GM12801 (cell line): ENCODE measurements around the gene TFAP2D.

Experiments used
- TF ChIP-seq, protein P1 (sequence below): IDR thresholded peaks from one replicate; pipeline ENCODE4 v1.5.1; 2011; ENCODE audit warnings: control low read depth; ENCODE audit not compliant: insufficient read length; ENCODE audit errors: extremely low read depth

TFAP2D gene

DNA sequence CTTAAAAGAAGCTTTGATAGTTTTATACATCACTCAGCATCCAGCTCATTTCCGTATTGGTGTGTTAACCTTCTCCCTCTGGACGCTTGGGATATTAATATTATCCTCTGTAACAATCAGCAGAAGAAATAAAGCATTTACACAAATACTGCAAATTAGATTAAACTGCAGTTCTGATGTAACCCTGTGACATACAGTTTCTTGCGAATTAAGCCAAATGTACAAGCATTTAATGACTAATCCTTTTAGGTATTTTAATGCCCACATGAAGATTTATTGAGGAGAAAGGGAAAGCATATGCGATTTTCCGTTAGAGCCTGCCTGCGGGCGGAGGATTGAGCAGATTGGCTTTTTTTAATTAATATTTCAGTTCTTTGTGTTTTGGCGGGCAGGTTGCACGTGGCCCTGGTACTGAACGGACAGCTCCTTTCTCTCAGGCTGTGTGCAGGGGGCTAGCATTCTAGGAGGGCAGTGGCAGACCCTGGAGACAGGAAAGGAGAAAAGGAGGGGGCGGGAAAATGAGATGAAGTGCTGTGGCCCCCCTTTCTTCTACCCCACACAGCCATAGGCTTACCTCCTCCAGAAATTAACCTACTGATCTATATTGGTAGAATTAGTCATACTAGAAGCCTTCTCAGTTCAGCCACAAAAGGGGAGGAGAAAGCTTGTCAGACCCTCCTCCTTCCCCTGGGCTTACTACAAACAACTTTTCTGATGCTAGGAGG is 14.1 kb upstream of the TFAP2D start:
- TF ChIP-seq, protein P1, sequence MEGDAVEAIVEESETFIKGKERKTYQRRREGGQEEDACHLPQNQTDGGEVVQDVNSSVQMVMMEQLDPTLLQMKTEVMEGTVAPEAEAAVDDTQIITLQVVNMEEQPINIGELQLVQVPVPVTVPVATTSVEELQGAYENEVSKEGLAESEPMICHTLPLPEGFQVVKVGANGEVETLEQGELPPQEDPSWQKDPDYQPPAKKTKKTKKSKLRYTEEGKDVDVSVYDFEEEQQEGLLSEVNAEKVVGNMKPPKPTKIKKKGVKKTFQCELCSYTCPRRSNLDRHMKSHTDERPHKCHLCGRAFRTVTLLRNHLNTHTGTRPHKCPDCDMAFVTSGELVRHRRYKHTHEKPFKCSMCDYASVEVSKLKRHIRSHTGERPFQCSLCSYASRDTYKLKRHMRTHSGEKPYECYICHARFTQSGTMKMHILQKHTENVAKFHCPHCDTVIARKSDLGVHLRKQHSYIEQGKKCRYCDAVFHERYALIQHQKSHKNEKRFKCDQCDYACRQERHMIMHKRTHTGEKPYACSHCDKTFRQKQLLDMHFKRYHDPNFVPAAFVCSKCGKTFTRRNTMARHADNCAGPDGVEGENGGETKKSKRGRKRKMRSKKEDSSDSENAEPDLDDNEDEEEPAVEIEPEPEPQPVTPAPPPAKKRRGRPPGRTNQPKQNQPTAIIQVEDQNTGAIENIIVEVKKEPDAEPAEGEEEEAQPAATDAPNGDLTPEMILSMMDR, result no peak

DNA sequence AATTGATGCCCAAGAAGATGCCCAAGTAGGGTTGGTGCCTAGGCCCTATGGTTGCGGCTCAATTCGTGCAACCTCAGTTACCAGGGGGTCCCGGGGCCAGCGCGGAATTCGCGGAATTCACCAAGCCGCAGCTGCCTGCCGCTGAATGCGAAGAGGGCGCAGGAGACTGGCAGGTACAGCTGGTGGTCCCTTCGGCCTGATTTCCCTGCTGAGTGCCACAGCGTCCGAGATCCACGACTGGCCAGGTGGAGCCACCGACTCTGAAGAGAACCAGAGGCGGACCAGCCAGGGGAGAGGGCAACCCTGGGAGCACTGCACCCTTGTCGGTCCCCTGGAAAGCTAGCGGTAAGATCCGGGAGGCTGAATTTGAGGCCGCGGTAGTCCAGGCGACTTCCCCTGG is 6.8 kb upstream of the TFAP2D start:
- TF ChIP-seq, protein P1, result no peak

DNA sequence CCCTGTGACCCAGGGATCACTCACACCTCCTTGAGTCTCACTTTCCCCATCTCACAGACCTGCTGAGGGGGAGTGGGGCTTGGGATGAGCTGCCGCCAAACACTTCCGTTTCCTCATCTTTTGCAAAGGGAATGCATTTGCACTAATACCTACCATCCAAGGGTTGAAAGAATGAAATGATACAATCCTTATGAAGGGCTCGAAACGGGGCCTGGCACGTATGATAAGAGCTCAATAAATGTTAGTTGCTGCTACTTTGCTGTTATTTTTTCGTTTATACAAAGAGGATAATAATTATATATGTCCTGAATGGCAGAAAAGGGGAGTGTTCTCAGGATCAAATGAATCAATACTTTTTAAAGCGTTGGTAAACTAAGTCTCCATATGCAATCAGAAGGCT is 6.1 kb upstream of the TFAP2D start:
- TF ChIP-seq, protein P1, result no peak

DNA sequence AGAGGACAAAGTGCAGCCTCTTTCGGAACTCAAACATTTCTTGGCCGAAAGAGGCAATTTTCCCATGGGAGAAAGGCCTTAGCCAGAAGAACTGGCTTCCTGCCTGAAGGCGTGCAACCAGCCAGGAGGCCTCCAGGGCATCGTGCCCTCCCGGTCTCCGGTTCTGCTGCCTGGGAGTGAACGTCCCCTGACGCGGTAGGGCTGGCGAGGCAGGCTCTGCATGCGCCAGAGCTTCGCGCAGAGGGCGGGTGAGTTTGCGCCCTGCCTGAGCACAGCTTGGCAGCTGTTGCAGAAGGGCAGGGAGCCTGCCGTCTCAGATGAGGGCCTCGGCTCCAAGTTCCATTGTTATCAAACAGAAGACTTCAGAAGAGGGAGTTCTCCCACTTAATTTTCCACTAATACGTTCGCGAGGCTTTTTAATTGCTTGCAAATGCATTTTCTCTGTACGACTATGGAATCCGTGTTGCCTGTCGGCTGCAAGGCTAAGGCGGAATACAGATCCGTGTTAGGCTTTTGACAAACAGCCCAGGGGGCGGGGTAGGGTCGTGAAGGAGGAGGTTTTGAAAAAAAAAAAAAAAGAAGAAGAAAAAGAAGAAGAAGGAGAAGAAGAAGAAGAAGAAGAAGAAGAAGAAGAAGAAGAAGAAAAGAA is 5.5 kb upstream of the TFAP2D start:
- TF ChIP-seq, protein P1, result no peak

DNA sequence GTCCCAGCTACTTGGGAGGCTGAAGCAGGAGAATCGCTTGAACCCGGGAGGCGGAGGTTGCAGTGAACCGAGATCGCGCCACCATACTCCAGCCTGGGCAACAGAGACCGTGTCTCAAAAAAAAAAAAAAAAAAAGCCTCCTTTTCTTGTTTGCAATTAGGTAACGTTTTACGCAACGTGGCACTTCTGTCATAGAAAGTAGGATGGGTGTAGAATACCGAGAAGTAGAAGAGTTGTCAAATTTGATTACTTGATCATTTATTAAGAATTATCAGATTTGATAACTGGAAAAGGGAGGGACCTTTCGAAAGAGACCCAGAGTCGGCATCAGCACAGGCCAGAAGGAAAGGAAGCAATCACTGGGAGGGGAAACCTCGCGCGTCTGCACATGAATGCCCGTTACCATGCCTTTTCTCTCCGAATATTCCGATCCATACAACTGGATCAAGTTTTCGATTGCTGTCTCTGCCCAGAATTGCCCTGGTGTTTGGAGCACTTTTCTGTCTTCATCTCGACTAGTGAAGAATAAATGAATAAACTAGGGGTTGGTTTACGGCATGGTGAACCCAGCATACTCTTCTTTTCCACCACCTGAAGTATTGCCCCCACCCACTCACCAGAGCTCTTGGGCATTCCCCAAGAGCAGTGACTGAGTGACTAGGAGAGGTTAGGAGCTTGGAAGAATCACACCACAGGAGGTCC is 4.5 kb upstream of the TFAP2D start:
- TF ChIP-seq, protein P1, result no peak

DNA sequence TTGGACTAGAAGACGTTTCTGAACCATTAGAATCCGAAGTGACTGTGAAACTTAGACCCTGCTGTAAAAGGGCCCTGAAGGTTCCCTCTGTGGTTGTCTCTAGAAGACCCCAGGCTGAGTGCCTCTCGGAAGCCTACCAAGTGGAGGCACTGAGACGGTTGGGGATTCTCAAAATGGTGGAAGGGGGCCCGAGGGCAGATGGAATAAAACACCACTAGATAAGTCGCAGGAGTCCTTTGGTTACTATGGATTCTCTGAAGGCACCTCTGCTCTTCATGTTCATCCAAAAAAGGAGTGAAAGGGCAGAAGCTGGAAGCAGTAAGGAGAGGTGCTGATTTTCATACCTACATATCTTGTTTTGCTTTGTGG is 4.0 kb upstream of the TFAP2D start:
- TF ChIP-seq, protein P1, result no peak

DNA sequence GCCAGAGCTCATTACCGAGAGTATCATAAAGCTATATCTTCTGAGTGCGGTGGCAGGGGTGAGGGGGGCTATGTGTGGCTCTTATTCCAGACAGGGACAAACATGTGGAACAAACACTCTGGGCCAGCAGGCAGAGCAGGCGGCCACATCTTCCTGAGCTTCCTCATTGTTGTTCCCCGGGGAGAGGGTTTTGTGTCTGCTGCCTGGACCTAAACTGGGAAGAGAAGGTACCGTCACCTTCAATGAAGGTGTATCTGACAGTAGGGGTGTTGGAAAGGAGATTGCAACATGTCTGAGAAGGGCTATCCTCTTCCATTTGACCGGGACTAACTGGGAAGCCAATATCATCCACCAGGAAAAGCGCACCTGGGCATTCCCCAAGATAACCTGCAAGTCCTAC is 1.6 kb upstream of the TFAP2D start:
- TF ChIP-seq, protein P1, result no peak
